Activated CD4-positive, alpha-beta T cell treated with anti-CD3 and anti-CD28 coated beads, Interleukin-2, amount 50 U/mL, for 1 hour (primary cell): Measurements from ENCODE around the gene CAPSL.
"Not testable (repeated sequence)": the region's sequence is repeated elsewhere in the genome, so short reads cannot be mapped to it uniquely, and the experiment has no call there.

Source experiments
- DNase-seq: peaks from one replicate; pipeline ENCODE4 v3.0.0-alpha.2; 2020

CAPSL gene

DNA sequence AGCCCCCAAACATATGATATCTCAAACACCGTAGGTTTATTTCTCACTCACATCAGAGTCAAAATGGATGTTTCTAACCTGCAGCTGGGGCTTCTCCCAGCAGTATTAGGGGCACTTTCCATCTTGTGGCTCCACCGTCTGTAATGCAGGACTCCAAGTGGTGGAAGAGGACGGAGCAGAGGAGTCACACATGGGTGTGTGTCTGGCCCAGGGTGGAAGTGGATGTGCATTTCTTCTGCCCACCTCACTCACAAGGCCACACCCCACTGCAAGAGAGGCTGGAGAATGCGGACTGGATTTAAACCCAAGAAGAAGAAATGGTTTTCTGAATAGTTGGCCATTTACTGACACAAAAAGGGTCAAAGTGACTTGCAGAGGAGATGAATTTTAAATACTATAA lies 67.8 kb downstream of the CAPSL start:
- DNase-seq: no peak

DNA sequence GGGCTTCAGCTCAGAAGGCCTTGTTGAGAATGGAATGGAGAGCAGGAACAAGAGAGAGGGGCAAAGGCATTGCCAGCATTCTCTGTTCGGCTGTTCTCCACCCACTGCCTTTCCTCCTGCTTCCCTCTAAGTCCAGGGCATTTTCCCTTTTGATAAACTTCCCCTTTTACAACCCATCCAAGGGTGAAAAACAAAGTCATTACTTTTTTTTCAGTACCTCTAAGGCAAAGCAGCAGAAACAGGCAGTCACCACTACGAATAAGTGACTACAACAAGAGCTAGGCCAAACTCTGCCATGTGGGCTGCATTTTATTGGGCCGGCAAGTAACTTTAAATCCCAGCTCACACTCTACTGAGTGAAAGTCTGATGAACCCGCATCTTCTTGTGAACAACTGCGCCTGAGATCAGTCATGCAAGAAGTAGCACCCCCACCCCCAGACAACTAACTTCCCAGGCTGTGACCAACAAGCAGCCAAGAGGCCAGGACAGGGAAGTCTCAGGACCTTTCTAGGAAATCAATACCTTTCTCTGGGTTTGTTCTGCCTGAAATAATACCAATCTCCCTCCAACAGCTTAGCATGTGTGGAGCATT lies 68.6 kb downstream of the CAPSL start:
- DNase-seq: no peak

DNA sequence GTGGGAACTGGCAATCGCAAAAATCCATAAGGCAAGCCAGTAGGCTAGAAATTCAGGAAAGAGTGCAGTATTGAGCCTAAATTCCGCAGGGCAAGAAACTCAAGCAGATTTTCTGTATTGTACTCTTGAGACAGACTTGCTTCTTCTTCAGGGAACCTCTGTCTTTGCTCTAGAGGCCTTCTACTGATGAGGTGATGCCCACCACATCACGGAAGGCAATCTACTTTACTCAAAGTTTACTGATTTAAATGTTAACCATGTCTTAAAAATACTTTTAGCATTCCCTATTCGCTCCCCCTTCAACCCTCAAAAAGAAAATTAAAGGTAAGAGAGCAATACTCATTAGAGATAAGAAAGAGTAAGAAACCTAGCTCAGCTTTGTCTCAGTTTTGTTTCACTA lies 70.4 kb downstream of the CAPSL start:
- no peak for DNase-seq

DNA sequence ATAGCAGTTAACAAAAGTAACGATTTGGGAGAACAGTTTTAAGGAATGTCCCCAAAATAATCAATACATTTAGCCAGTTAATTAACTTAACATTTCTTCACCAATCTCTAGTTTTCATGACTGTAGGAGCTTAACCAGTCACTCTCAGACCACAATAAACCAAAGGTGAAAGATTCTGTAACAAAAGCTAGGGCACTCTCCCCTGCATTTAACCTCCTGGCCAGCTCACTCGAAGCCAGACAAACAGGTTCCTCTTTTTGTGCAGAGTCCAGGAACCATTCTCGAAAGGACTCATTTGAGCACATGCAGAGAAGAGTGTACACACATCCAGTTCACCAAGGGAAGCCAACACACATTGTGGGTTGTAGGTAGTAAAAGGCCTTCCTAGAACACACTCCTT lies 75.3 kb downstream of the CAPSL start:
- DNase-seq: no peak

- no peak for DNase-seq
Measured at GRCh38 chr5:35862126-35862525, 76.3 kb downstream of the CAPSL start.

DNA sequence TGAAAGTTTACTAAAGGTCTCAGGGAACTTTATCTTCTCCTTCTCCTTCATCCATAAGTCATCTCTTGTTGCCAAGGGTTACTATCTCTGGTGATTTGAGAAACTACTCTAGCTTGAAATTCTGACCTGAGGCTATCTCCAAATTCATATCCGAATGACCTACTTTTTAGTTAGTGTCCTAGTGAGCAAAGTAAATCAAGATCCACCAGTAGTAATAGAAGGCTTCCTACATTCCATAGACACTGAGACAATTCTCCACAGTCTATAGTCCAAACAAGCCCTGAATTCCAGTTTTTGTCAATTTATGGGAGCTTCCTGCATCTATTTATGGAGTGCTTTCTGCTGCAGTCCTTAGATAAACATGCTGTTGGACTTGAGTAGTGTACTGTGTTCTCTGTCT lies 76.7 kb downstream of the CAPSL start:
- no peak for DNase-seq

DNA sequence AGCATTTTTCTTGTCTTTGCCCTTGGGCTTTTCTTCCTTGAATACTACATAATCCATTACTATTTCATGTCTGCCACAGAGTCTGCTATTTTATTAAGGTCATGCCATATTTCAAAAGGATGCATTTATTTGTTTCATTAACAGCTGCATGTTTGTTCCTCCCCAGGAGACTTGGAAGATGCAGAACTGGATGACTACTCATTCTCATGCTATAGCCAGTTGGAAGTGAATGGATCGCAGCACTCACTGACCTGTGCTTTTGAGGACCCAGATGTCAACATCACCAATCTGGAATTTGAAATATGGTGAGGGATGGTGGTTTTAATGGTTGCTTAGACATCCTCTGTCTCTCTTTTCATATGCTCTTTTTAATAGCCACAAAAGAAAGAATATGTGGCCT lies 77.7 kb downstream of the CAPSL start:
- no peak for DNase-seq

DNA sequence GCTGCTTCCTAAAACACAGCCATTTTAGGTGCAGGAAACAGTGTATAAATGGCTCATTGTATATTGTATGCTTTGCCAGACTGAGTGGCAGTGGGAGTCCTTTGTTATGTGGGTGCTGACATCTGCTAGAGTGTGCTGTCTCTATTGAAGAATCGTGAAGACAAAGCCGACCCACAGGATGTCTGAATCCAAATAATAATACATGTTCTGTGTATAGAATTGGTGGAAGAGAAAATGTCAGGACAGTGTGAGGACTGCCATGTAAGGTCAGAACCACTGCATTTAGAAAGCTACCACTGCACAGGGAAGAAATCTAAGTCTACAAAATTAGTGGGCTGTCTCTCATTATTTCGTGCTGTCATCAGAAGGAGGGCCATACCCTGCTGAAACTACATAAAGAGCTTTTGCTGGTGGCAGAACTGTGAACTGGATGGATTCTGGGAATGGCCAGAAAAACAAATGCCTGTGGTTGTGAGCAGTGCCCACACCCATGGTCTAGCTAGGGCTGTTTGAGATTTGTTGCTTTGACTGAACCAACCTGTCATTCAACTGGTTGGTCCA lies 79.2 kb downstream of the CAPSL start:
- no peak for DNase-seq

DNA sequence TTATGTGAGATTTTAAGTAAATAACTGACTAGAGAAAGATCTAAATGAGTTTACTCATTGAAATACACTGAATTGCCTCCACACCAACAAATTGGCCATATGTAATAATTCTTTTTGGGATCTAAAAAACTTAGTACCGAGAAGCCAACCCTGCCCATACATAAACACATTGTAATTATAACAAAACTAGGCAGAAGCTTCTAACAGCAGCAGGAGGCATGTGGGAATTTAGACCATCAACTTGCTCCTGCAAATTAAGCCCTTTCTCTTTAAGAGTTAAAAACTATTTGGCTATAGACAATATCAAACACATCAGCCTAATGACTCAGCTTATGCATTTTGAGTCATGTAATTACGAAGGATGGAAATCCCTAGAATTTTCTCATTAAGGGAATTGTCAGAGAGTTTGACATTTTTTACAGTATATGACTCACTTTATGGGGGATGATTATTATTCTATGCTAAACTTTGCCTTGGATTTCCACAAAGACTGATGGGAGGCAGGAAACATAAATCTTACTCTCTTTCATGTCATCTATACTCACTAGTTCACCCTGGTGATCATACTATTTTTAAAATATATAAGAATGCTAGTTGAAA lies 80.7 kb downstream of the CAPSL start:
- DNase-seq: no peak

- DNase-seq: no peak
Measured at GRCh38 chr5:35856765-35857351, 81.6 kb downstream of the CAPSL start, which contains the start of gene IL7R. Gene IL7R (plus strand): TSS chr5:35856891. CDS start chr5:35856978, 87 bp downstream.

DNA sequence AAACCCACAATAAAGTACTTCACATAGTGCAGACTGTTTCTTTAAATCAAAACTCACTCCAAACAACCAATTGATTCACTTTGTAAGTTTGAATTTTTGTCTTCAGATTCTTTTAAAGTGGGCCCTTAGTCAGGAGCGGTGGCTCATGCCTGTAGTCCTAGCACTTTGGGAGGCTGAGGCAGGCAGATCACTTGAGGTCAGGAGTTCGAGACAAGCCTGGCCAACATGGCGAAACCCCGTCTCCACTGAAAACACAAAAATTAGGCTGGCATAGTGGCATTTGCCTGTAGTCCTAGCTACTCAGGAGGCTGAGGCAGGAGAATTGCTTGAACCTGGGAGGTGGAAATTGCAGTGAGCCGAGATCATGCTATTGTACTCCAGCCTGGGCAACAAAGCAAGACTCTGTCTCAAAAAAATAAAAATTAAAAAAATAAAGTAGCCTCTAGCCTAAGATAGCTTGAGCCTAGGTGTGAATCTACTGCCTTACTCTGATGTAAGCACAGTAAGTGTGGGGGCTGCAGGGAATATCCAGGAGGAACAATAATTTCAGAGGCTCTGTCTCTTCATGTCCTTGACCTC lies 82.1 kb downstream of the CAPSL start:
- DNase-seq: not testable (repeated sequence)

DNA sequence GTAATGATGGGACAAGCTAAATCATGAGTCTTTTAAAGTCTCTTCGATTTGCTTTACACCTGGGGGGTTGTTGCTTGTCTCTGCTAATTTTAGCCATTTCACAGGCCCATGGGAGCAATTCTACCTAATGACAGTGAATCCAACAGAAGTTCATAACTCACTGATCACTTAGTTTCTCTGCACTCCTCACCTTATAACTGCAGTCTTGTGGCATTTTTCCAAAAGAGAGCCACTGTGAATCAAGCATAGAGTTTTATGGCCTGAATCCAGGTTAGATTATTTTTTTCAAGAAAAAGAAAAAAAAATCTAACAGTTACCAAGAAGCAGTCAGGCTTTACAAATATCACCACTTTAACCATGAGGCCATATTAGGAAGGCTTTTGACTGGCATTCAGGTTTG lies 83.2 kb downstream of the CAPSL start:
- no peak for DNase-seq
